Colonic mucosa (tissue), 4 donors: ENCODE results near the gene HTR2C. TPM values are rescaled to one million over a fixed set of nuclear protein-coding genes. Genes with fewer than 3 reads are reported as not detected.
"Not testable (repeated sequence)": the region's sequence is repeated elsewhere in the genome, so short reads cannot be mapped to it uniquely, and the experiment has no call there.

Experiments used
- DNase-seq: peaks from one replicate; pipeline ENCODE4 v3.0.0-alpha.2; 2020
- H3K27ac ChIP-seq: fragments of 200-600 bp; one replicate; pipeline ENCODE4 v1.8.0; 2021
- H3K27me3 ChIP-seq: fragments of 200-600 bp; one replicate; pipeline ENCODE4 v1.8.0; 2021
- H3K36me3 ChIP-seq: fragments of 200-600 bp; one replicate; pipeline ENCODE4 v1.8.0; 2021
- H3K4me1 ChIP-seq: fragments of 200-600 bp; one replicate; pipeline ENCODE4 v1.8.0; 2021; ENCODE audit warnings: mild to moderate bottlenecking
- H3K4me3 ChIP-seq: fragments of 200-600 bp; one replicate; pipeline ENCODE4 v1.8.0; 2021
- H3K9ac ChIP-seq, 2 donors: one replicate each; pipeline ENCODE4 v1.7.0; 2013; ENCODE audit warnings: control low read depth in 2 of 2, low read depth in 2 of 2, low read length in 2 of 2
- H3K9me3 ChIP-seq: fragments of 200-600 bp; one replicate; pipeline ENCODE4 v1.8.0; 2021
- CTCF ChIP-seq: fragments of 200-600 bp; IDR thresholded peaks from one replicate; pipeline ENCODE4 v1.8.0; 2022; ENCODE audit warnings: antibody characterized with exemption, mild to moderate bottlenecking
- intact Hi-C: fragments of 100-400 bp; cut with DNase I; formaldehyde crosslinking; loops from one replicate; pipeline ENCODE4 v1.14.1; 2022
- total RNA-seq, 2 donors: library from RNA; stranded (reverse); fragmentation: NEBNext Ultra II Directional in 1 of 2; extraction: Animal tissue kit (Norgen Biotek cat#: 25700) in 1 of 2; gene quantifications; one replicate each; pipeline ENCODE4 v1.2.1, GENCODE V29; 2021
- donor health status: healthy.
- donor health status: DM: no; HTN: no; CAD: no.
- donor health status: DM: no; HTN: no; CAD: no.

Gene HTR2C
- total RNA-seq, 2 donors from 2014 or later: not detected

- intact Hi-C loops: no loop called here
- Histone ChIP-seq H3K9ac (no peak overlapping the region), H3K4me1 (no peaks in the 10 kb centered on the region), H3K36me3 (no peaks in the 10 kb centered on the region), H3K9me3 (no peaks in the 10 kb centered on the region), H3K27me3 (peaks cover 71% of the 10 kb centered on the region), H3K27ac (no peak overlapping the region), H3K4me3 (no peak overlapping the region)
- DNase-seq: no peak
- no peak for TF ChIP-seq CTCF
Measured at GRCh38 chrX:114584375-114584943, 573 bp downstream of the HTR2C start.

- no peak for TF ChIP-seq CTCF
- H3K4me1 ChIP-seq: no peaks in the 10 kb centered on the region
- no peak for DNase-seq
- no peaks in the 10 kb centered on the region for H3K36me3 ChIP-seq
- intact Hi-C loops: no loop called here
- H3K27ac ChIP-seq: no peak overlapping the region
- no peak overlapping the region for H3K4me3 ChIP-seq
- peaks cover 63% of the 10 kb centered on the region for H3K27me3 ChIP-seq
- H3K9ac ChIP-seq: no peak overlapping the region
- H3K9me3 ChIP-seq: no peaks in the 10 kb centered on the region
Measured at GRCh38 chrX:114584983-114585842, 1.3 kb downstream of the HTR2C start.

- no peak overlapping the region for H3K4me3 ChIP-seq
- no peaks in the 10 kb centered on the region for H3K9me3 ChIP-seq
- DNase-seq: no peak
- no peak overlapping the region for H3K27ac ChIP-seq
- H3K27me3 ChIP-seq: peaks cover 8% of the 10 kb centered on the region
- H3K9ac ChIP-seq: no peak overlapping the region
- no peak for TF ChIP-seq CTCF
- intact Hi-C loops: no loop called here
- no peaks in the 10 kb centered on the region for H3K36me3 ChIP-seq
- H3K4me1 ChIP-seq: no peaks in the 10 kb centered on the region
Measured at GRCh38 chrX:114591121-114591520, 7.2 kb downstream of the HTR2C start.

GRCh38 chrX:114599305-114599704 lies 15.4 kb downstream of the HTR2C start:
- Histone ChIP-seq H3K27me3 (no peaks in the 10 kb centered on the region), H3K9me3 (no peaks in the 10 kb centered on the region), H3K4me3 (no peak overlapping the region), H3K4me1 (no peaks in the 10 kb centered on the region), H3K27ac (no peak overlapping the region), H3K36me3 (no peaks in the 10 kb centered on the region), H3K9ac (no peak overlapping the region)
- intact Hi-C loops: no loop called here
- no peak for DNase-seq
- TF ChIP-seq CTCF: no peak

- Histone ChIP-seq H3K27me3 (no peaks in the 10 kb centered on the region), H3K36me3 (no peaks in the 10 kb centered on the region), H3K4me3 (no peak overlapping the region), H3K4me1 (no peaks in the 10 kb centered on the region), H3K27ac (no peak overlapping the region), H3K9me3 (no peaks in the 10 kb centered on the region), H3K9ac (no peak overlapping the region)
- no peak for TF ChIP-seq CTCF
- intact Hi-C loops: no loop called here
- DNase-seq: no peak
Measured at GRCh38 chrX:114599911-114600310, 16.0 kb downstream of the HTR2C start.

- H3K36me3 ChIP-seq, DNase-seq: not testable (repeated sequence)
Measured at GRCh38 chrX:114606619-114607018, 22.7 kb downstream of the HTR2C start.

More at GRCh38 chrX:114606619-114607018, 22.7 kb downstream of the HTR2C start:
- H3K4me3 ChIP-seq, H3K27me3 ChIP-seq, H3K9ac ChIP-seq, H3K4me1 ChIP-seq, intact Hi-C loops, H3K9me3 ChIP-seq, H3K27ac ChIP-seq: not testable (repeated sequence)
